Ishikawa (cell line): ENCODE measurements around the gene ADGRD2.

Source experiments
- CEBPB ChIP-seq: IDR thresholded peaks from 2 replicates; pipeline ENCODE4 v1.6.1; 2012
- CREB1 ChIP-seq: IDR thresholded peaks from 2 replicates; pipeline ENCODE4 v1.6.1; 2012; ENCODE audit warnings: low read depth
- EGR1 ChIP-seq: IDR thresholded peaks from 2 replicates; pipeline ENCODE4 v1.6.1; 2012
- EP300 ChIP-seq: IDR thresholded peaks from 2 replicates; pipeline ENCODE4 v1.6.1; 2012; ENCODE audit warnings: borderline replicate concordance
- FOXM1 ChIP-seq: IDR thresholded peaks from 2 replicates; pipeline ENCODE4 v1.6.1; 2012; ENCODE audit warnings: low read depth, borderline replicate concordance
- MAX ChIP-seq: IDR thresholded peaks from 2 replicates; pipeline ENCODE4 v1.6.1; 2012
- NFIC ChIP-seq: IDR thresholded peaks from 2 replicates; pipeline ENCODE4 v1.6.1; 2012
- RAD21 ChIP-seq: IDR thresholded peaks from 2 replicates; pipeline ENCODE4 v1.6.1; 2012; ENCODE audit warnings: low read depth
- REST ChIP-seq: IDR thresholded peaks from 2 replicates; pipeline ENCODE4 v1.6.1; 2012; ENCODE audit warnings: low read depth, mild to moderate bottlenecking
- TAF1 ChIP-seq: IDR thresholded peaks from 2 replicates; pipeline ENCODE4 v1.6.1; 2012; ENCODE audit warnings: low read depth, mild to moderate bottlenecking
- TCF12 ChIP-seq: IDR thresholded peaks from 2 replicates; pipeline ENCODE4 v1.6.1; 2012; ENCODE audit warnings: low read depth
- TEAD4 ChIP-seq: IDR thresholded peaks from 2 replicates; pipeline ENCODE4 v1.6.1; 2012
- USF1 ChIP-seq: IDR thresholded peaks from 2 replicates; pipeline ENCODE4 v1.6.1; 2012
- YY1 ChIP-seq: IDR thresholded peaks from 2 replicates; pipeline ENCODE4 v1.6.1; 2012; ENCODE audit warnings: low read depth
- ZBTB7A ChIP-seq: IDR thresholded peaks from 2 replicates; pipeline ENCODE4 v1.6.1; 2012; ENCODE audit warnings: low read depth

ADGRD2 gene

GRCh38 chr9:124452841-124453585 is 2.8 kb downstream of the ADGRD2 start:
- TF ChIP-seq MAX, result peak; percentile 98
- no peak for TF ChIP-seq REST
- 0 out of 2 replicates have a peak, but pooled peaks have one; percentile 14 for TF ChIP-seq NFIC
- TF ChIP-seq CREB1, result no peak
- no peak for TF ChIP-seq EGR1
- no peak for TF ChIP-seq TAF1
- no peak for TF ChIP-seq EP300
- no peak; the same call in 1 of the 2 replicates for TF ChIP-seq TCF12
- TF ChIP-seq ZBTB7A, result no peak
- peak; percentile 58; the same call in 1 of the 2 replicates for TF ChIP-seq USF1
- no peak for TF ChIP-seq RAD21
- TF ChIP-seq YY1, result no peak

- TF ChIP-seq EP300, result no peak
- TF ChIP-seq ZBTB7A, result 0 out of 2 replicates have a peak, but pooled peaks have one; percentile 57
These were observed 3.4 kb downstream of the ADGRD2 start for GRCh38 chr9:124453586-124454191.

GRCh38 chr9:124454296-124454695 is 4.0 kb downstream of the ADGRD2 start:
- no peak for TF ChIP-seq TCF12
- no peak for TF ChIP-seq YY1
- no peak for TF ChIP-seq TAF1
- no peak for TF ChIP-seq EGR1
- TF ChIP-seq EP300, result no peak
- TF ChIP-seq REST, result no peak
- no peak for TF ChIP-seq TEAD4
- no peak for TF ChIP-seq USF1
- no peak for TF ChIP-seq NFIC
- TF ChIP-seq CEBPB, result no peak
- TF ChIP-seq RAD21, result no peak
- no peak for TF ChIP-seq ZBTB7A
- no peak for TF ChIP-seq CREB1
- TF ChIP-seq FOXM1, result no peak
- TF ChIP-seq MAX, result no peak

GRCh38 chr9:124454791-124455443 is 4.7 kb downstream of the ADGRD2 start:
- no peak for TF ChIP-seq MAX
- TF ChIP-seq RAD21, result no peak
- TF ChIP-seq TAF1, result no peak
- TF ChIP-seq TEAD4, result no peak
- TF ChIP-seq REST, result no peak
- TF ChIP-seq NFIC, result no peak
- TF ChIP-seq CREB1, result no peak
- no peak for TF ChIP-seq ZBTB7A
- no peak for TF ChIP-seq EGR1
- TF ChIP-seq YY1, result no peak
- no peak for TF ChIP-seq CEBPB
- no peak for TF ChIP-seq USF1
- TF ChIP-seq FOXM1, result no peak
- TF ChIP-seq TCF12, result no peak
- no peak for TF ChIP-seq EP300
